GF-D8 (cell line): Measurements from ENCODE around the gene FGF1.
A peak's percentile ranks its signal among the peaks of the same experiment; 100 is the strongest.

Experiments used
- DNase-seq: peaks from one replicate; lab custom pipeline; 2025; lab: John Stamatoyannopoulos, UW

Gene FGF1

DNA sequence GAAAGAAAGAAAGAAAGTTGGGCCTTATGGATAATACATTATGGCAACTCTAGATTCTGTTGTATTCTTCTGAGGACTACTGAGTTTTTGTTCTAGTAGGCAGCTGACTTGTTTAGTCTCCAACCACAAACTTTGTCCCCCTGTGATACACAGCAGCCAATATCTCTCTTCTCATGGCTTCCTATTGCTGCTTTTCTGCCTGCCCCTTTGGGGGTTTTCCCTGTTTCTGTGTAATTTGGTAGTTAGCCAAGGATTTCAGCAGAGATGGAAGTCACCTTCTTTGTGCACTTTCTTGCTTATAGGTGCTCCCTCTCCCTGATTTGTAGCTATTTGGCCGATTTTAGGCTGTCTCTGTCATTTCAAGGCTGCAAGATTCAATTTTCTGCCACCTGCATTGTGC is 109.6 kb downstream of the FGF1 start:
- no peak for DNase-seq

DNA sequence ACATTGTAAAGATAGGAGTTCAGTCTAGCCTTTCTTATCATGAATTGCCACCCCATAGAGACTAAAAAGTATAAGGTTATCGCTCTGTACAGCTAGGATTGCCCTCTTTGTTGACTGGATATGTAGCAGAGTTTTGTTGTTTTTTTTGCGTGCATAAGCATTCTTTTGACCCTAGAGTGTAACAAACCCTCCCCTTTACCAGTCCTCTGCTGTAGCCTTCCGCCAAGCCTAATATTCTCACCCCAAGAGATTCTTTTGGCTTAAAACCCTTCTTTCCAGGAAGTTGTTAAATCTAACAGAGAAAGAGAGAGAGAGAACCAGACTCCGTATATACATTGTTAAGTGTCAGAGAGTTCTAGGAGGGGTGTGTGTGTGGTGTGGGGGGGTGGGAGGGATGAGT is 113.9 kb downstream of the FGF1 start:
- DNase-seq, result no peak

DNA sequence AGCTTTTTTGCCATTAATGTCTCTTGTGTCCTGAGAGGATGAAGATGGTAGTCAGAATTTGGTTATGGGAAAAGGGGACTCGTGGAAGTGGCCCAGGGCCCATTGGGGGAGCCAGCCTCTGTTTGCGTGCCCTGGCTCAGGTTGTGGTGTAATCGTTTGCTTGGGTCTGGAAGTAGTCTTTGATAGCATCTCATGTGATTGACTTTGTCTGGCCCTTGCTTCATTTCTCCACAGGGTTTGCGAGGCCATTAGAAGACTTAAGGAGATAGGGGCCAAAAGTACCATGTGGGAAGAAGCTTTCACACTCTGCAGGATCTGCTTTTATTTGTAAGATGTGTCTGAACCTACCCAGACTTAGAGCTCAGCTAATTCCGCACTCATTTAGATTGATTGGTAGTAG is 114.5 kb downstream of the FGF1 start:
- no peak for DNase-seq

DNA sequence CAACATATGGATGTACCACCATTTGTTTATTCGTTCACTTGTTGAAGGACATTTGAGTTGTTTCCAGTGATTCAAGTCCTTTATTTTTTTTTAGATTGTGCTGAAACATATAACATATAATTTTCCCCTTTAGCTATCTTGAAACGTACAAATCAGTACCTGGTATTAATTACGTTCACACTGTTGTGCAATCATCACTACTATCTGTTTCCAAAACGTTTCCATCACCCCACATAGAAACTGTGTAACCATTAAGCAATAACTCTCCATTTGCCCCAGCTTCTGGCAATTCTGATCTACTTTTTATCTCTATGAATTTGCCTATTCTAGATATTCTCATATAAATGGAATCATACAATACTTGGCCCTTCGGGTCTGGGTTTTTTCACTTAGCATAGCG is 116.0 kb downstream of the FGF1 start:
- DNase-seq, result no peak

DNA sequence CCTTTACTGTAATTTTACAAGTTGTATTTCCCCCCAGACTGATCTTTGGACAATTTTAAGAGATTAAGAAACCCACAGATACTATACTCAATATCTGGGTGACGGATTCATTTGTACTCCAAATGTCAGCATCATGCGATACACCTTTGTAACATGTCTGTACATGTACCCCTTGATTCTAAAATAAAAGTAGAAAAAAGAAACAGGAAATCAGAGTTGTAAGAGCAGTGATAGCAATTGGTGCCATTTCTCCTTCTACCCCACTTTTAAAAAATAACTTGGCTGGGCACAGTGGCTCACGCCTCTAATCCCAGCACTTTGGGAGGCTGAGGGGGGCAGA is 116.9 kb downstream of the FGF1 start:
- DNase-seq, result no peak

DNA sequence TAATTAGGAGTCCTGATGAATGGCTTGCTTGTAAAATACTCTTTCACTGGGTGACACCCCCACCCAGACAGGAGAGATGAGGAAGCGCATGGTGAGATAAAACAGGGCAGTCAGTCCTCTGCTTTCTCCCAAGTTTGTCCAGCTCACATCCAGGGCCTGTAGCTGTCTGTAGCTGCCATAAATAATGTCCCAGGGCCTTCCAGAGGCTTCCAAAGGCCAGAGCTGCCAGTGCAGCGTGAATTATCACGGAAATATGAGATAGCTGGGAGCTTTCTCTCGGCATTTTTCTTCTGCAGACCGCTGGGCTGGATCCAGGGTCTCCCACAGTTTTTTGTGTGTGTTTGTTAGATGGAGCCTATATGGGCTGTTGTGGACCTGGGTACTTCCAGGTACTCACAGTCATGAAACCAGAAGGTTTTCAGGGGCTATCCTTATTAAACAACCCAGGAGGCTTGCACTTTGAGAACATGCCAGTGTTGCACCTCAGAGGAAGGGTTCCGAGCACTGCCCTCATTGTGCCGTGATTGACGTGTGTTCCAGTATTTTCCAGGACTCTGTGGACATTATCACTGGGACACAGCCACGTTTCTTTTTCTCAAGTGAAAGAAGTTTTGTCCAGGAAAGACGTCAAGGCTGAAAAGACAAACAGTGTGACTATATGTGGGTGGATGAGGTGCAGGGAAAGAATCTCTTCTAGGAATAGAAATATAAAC is 117.5 kb downstream of the FGF1 start:
- no peak for DNase-seq

DNA sequence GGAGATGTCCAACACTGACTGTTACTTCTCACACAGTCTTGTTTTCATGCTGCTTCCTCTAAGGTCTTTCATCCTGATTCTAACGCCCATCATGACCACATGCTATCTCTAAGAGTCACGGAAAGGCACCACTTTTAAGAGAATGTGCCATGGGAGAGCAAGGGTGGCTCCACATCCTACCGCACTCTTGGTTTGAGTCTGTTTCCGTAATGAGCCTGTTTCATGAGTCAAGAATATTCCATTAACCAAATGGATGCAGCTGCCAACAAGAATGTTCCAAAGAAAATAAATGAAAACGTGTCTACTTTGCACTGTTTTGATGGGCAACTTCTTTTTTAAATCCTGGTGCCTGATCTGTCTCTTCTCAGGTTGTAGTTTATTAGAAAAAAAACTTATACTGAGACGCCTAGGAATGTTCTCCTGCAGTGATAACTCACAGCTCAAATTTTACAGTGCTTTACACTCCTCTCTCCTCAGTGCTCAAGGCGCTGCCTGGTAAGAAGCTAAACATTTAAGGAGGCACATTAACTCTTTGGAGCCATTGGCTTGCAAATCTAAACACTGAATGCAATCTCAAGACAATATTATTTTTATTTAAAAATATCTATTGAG is 124.3 kb downstream of the FGF1 start:
- no peak for DNase-seq

DNA sequence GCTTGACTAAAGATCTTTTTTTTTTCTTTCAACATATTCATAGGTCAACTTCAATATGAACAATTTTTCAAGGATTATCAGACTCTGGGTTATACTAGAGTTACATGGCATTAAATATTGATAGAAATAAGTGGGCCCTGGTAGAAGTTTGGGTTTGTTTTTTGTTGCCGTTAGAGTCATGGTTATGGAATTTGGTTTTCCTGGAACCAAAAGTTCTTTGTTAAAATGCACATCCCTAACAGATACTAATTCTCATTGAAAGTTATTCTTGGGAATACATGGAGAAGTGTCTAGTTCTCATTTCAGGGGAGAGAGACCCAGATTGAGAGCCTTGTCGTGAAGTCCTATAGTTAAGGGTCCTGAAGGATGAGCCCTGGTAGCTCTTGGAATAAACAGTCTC is 124.9 kb downstream of the FGF1 start:
- DNase-seq, result no peak

DNA sequence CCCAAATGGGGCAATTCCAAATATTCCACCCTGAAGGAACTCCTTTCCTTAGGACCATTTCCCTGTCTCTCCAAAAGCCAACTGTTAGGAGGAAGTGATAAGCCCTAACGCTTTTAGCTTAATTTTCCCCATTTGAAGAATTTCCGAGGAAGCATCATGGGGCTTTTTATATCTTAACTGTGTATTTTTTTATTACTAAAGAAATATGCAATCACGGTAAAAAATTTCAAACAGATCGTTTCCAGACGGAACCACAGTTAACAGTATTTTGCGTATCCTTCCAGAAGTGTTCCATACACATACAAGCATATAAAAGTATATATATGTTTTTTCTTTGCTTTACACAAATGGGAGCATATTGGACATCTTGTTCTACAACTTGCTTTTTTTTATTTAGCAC is 133.8 kb downstream of the FGF1 start:
- no peak for DNase-seq

DNA sequence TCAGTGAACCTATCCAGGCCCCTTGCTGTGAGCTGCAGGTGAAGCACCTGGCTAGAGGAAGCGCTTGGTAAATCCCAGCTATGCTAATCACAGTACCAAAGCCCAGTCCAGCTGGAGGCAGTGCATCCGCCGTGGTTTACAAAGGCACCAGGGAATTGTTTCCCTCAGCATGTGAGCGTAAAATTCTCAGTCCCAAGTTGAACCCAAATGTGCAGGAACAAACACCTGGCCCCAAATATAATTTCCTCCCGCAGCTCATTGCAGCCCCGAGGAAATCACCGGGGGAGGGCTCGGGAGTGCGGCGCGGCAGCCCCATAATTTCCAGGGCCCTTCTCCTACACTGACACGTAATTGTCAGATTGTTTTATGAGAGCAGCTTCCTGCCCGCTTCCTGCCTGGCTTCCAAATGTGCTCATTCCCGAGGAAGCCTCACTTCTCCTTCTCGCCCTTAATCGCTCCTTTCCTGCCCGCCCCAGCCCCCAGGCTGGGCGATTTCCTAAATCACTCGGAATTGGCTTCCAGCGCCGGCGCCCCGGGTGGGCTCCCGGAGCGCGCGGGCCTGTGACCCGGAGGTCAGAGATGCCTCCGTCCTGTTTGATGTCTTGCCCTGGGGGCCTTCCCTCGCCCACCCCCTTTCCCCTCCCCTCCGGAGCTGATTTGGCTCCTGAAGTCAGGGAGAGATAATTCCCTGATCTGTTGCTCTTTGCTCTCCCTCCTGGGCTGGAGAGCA is 134.4 kb downstream of the FGF1 start:
- DNase-seq, result no peak

DNA sequence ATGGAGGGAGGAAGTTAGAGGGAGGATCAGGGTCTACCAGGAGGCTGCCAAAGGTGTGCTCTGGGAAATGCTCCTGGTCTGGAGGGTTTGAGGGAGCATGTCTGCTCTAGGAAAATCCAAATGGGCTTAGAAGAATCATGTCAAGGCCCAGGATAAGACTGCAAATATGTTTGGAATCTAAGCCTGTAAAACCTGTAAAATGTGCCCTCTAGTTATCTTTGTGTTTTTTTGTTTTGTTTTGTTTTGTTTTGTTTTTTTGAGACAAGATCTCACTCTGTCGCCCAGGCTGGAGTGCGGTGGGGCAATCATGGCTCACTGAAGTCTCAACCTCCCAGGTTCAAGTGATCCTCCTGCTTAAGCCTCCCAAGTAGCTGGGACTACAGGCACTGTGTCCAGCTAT is 135.4 kb downstream of the FGF1 start:
- DNase-seq, result no peak

DNA sequence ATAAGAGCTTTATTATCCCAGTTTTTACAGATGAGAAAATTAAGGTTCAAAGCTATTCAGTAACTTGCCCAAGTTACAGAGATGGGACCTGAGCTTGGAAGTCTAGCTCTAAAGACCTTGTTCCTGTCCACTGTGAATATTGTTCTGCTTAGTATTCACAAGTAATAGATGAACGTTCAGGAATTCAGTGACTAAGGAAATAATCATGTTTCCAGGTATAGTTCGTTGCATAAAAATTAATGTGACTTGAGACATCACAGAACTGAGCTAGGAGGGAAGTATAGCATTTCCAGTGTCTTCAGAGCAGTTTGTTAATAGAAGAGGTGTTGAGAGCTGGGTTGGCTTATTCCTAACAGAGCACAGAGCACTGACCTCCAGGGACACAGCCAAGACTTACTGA is 136.1 kb downstream of the FGF1 start:
- no peak for DNase-seq

DNA sequence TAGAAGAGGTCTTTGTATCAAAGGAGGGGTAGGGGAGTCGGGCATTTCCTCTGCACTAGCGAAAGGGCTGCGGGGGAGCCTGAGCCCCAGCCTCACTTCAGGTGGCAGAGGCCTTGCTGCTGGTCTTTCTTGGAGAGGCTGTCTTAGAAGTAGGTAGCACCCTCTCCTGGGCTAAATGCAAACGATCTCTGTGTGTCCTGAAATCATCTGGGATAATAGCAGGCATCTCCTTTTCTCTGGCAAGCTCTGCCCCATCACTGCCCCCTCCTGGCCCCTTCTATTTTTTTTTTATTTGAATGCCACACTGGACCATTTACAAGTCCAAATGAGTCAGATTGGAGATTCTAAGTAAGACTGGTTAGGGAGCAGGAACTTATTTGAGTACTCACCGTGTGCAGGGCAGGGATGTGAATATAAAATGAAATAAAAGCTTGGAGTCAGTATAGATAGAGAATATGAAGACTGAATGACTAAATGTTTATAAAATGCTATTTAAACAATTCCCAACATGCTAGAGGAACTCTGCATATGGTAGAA is 137.1 kb downstream of the FGF1 start:
- DNase-seq, result peak; percentile 12

DNA sequence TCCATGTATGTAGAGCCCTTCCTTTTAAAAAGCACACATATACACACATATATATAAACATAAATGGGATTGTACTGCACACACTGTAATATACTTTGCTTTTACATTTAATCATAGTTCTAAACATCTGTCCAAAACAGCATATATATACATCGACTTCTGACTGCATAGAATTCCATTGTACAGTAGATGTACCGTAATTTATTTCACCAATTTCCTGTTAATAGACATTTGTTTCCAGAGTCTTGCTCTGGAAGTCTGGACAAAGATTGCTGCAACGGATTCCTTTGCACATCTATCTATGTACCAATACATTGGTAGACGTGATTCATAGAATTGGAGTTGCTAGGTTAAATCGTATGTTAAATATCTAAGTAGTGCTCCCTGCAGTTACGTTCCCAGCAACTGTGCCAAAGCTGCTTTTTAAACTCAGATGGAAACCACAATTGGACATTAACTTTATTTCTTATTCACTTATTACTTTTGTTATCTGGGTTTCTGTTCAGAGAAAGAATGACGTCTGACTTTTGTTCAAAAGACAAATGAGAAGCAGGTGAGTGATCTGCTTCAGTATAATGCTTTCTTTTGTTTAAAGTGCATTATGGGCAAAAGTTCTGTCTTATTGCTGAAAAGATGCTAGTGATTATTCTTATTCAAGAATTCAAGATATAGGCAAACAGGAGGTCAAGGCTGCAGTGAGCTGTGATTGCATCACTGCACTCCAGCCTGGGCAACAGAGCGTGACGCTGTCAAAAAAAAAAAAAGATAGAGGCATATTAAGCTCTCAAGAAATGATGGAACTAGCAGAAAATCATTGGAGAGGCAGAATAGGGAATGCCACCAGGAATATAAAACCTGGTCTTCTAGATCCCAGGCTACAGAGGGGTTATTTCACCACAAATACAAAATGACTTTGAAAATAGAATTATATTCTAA is 138.2 kb downstream of the FGF1 start:
- DNase-seq, result no peak

DNA sequence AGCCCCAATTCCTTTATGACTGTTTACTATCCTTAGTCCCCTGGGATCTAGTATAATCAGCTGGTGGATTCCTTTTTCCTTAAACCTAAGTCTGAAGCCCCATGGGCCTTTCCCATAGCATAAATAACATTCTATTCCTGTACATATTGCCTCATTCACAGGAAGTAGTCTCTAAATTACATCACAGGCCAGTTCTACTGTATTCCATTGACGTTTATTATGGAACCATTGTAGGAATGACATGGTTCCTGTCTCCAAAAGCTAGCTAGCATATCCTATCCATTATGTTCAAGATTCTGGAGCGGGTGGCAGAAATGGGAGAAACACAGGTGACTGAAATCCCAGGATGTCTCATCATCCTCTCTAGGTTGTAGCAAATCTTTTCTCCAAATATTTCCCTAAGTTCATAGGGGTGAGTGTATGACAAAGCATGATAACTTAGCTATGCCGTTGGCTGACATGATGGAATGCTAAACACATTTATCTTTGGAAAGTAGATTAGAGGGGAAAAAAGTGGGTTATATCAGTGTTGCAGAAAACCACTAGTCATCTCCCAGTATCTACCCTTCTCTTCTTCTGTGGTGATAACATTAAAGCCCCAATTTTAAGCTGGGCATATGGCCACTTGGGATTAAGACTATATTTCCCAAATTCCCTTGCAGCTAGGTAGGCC is 140.1 kb downstream of the FGF1 start:
- no peak for DNase-seq

DNA sequence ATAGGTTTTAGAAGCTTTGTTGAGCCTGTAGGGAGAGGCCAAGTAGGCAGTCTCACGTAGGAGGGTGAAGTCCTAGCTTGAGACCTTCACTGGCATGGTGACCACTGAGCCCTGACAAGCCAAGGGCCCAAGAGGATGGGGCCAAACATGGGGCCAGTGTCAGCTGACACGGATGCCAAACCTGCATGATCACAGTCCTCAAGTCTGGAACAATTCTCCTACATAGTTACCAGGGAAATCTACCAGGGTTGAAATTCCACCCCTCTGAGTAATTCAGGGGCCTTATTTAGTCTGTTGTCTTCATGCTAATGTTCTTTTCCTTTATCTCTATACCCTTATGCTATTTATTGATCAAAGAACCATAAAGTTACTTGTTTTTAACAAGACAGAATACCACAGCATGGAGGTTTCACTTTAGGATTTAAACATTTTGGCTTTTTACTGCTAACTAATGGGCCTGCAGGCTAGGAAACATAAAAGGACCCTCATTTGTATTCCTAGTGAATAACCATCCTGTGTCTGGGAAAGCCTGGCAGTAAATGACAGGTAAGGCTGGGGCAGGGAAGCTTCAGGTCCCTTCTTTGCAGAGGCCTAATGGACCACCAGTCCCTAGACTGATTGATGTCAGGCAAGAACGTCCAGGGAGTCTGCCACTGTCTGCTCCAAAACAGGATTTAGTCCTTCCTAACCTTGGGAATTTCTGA is 140.8 kb downstream of the FGF1 start:
- DNase-seq, result no peak

DNA sequence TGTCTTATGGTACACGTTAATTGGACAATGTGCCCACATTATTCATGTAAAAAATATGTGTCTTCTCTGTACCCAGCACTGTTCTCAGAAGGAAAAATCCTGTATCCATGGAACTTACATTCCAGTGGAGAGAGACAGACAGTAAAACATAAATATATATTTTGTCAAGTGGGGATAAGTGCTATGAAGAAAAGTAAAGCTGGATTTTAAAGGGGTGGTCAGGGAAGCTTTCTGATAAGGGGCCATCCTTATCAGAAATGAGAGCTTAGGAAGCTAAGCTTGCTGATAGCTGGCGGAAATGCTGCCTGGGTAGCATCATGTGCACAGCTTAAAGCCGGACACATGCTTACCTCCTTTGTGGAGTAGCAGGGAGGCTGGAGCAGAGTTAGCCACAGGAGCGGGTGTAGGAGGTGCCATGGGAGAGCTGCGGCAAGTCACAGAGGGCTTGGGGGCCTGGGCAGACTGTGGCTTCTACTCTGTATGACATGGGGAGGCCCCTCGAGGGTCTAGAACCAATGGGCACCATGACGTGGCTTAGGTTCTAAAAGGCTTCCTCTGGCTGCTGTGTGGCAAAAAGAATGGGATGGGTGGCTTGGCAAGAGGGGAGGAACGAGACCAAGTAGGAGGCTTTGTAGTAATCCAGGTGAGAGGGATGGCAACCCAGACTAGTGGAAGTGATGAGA is 141.7 kb downstream of the FGF1 start:
- DNase-seq, result no peak

DNA sequence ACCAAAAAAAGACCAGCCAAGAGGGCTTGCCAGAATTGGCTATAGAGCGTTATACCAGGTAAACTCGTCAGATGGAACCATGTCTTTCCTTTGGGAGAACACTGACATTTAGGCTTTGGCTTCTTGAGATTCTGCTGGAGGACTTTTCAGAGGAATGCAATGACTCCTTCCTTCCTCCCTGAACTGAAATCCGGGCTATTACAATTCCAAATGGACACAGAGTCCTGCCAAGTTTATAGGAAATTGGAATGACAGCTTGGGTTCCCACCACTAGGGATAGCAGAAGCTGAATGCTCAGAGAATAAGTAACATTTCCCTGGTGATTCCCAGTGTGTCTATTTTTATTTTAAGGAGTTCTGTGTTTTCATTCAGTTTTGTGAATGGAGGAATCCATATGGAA is 143.0 kb downstream of the FGF1 start:
- DNase-seq, result no peak
